Peyer's patch (tissue), 4 donors: Measurements from ENCODE around the gene GSTA1.

Experiments used
- CTCF ChIP-seq, 6 experiments: fragments of 450-650 bp in 4 of 6; fragments of 200-600 bp in 2 of 6; sonication (generic) in 1 of 6; IDR thresholded peaks; one replicate each; pipeline ENCODE4 v1.5.1; 2017 to 2019; ENCODE audit warnings: antibody characterized with exemption in 6 of 6, mild to moderate bottlenecking in 3 of 6, moderate library complexity in 1 of 6
- POLR2A ChIP-seq, 2 donors: fragments of 450-650 bp; IDR thresholded peaks; one replicate each; pipeline ENCODE4 v1.5.1; 2017; ENCODE audit warnings: antibody characterized with exemption in 2 of 2, mild to moderate bottlenecking in 2 of 2, moderate library complexity in 2 of 2

GRCh38 chr6:52801188-52801841, 2.3 kb downstream of the GSTA1 start:
- no peak for TF ChIP-seq CTCF (IDR thresholded peaks at IDR 0.05)
- no peak for TF ChIP-seq POLR2A (IDR thresholded peaks at IDR 0.05)
